ENCODE results near the gene ITGB6. TPM values are rescaled to one million over a fixed set of nuclear protein-coding genes. Genes with fewer than 3 reads are reported as not detected.

Gene ITGB6
- total RNA-seq, 1 donor from 2014 or later, result 2.0 TPM

GRCh38 chr2:160138406-160138805 lies 61.7 kb downstream of the ITGB6 start:
- no peaks in the 10 kb centered on the region for H3K27me3 Mint-ChIP-seq (ENCODE audit: low read depth)
- no peaks in the 10 kb centered on the region for H3K9me3 Mint-ChIP-seq (ENCODE audit: low read depth)
- no peaks in the 10 kb centered on the region for H3K36me3 Mint-ChIP-seq (ENCODE audit: low read depth)
- no peak for TF ChIP-seq CTCF (IDR thresholded peaks at IDR 0.05)
- no peak overlapping the region for H3K27ac Mint-ChIP-seq (ENCODE audit: unreplicated experiment)
- H3K4me1 Mint-ChIP-seq (ENCODE audit: low read depth), result peaks cover 47% of the 10 kb centered on the region
- DNase-seq (ENCODE audit: low spot score), result no peak
- H3K4me3 Mint-ChIP-seq (ENCODE audit: unreplicated experiment), result no peak overlapping the region

- no peaks in the 10 kb centered on the region for H3K27me3 Mint-ChIP-seq (ENCODE audit: low read depth)
- TF ChIP-seq CTCF (IDR thresholded peaks at IDR 0.05), result no peak
These were observed 62.6 kb downstream of the ITGB6 start for GRCh38 chr2:160137464-160137863.

GRCh38 chr2:160132761-160133160 lies 67.3 kb downstream of the ITGB6 start:
- H3K4me3 Mint-ChIP-seq (ENCODE audit: unreplicated experiment), result no peak overlapping the region
- peaks cover 2% of the 10 kb centered on the region for H3K4me1 Mint-ChIP-seq (ENCODE audit: low read depth)
- no peaks in the 10 kb centered on the region for H3K27me3 Mint-ChIP-seq (ENCODE audit: low read depth)
- no peak for TF ChIP-seq CTCF (IDR thresholded peaks at IDR 0.05)
- DNase-seq (ENCODE audit: low spot score), result no peak
- no peak overlapping the region for H3K27ac Mint-ChIP-seq (ENCODE audit: unreplicated experiment)
- no peaks in the 10 kb centered on the region for H3K9me3 Mint-ChIP-seq (ENCODE audit: low read depth)
- no peaks in the 10 kb centered on the region for H3K36me3 Mint-ChIP-seq (ENCODE audit: low read depth)

More at GRCh38 chr2:160137464-160137863, 62.6 kb downstream of the ITGB6 start:
- Mint-ChIP-seq H3K36me3 (ENCODE audit: low read depth) (no peaks in the 10 kb centered on the region), H3K4me1 (ENCODE audit: low read depth) (peaks cover 45% of the 10 kb centered on the region), H3K4me3 (ENCODE audit: unreplicated experiment) (no peak overlapping the region), H3K9me3 (ENCODE audit: low read depth) (no peaks in the 10 kb centered on the region), H3K27ac (ENCODE audit: unreplicated experiment) (no peak overlapping the region)
- no peak for DNase-seq (ENCODE audit: low spot score)

- Mint-ChIP-seq H3K4me3 (ENCODE audit: unreplicated experiment) (no peak overlapping the region), H3K4me1 (ENCODE audit: low read depth) (peaks cover 9% of the 10 kb centered on the region), H3K27ac (ENCODE audit: unreplicated experiment) (no peak overlapping the region), H3K36me3 (ENCODE audit: low read depth) (no peaks in the 10 kb centered on the region), H3K9me3 (ENCODE audit: low read depth) (no peaks in the 10 kb centered on the region), H3K27me3 (ENCODE audit: low read depth) (no peaks in the 10 kb centered on the region)
- TF ChIP-seq CTCF (IDR thresholded peaks at IDR 0.05), result no peak
- DNase-seq (ENCODE audit: low spot score), result no peak
These were observed 73.3 kb downstream of the ITGB6 start for GRCh38 chr2:160126756-160127155.

GRCh38 chr2:160126315-160126714 lies 73.8 kb downstream of the ITGB6 start:
- Mint-ChIP-seq H3K27ac (ENCODE audit: unreplicated experiment) (no peak overlapping the region), H3K4me1 (ENCODE audit: low read depth) (peaks cover 9% of the 10 kb centered on the region), H3K27me3 (ENCODE audit: low read depth) (no peaks in the 10 kb centered on the region), H3K9me3 (ENCODE audit: low read depth) (no peaks in the 10 kb centered on the region), H3K4me3 (ENCODE audit: unreplicated experiment) (no peak overlapping the region), H3K36me3 (ENCODE audit: low read depth) (no peaks in the 10 kb centered on the region)
- TF ChIP-seq CTCF (IDR thresholded peaks at IDR 0.05), result no peak
- no peak for DNase-seq (ENCODE audit: low spot score)
